Measurements from ENCODE around the gene MSI2.

GRCh38 chr17:57545731-57546342 lies 289.5 kb downstream of the MSI2 start:
- TF ChIP-seq CTCF (IDR thresholded peaks at IDR 0.05) (no peak), POLR2A (IDR thresholded peaks at IDR 0.05) (no peak)

All from thyroid gland (tissue), 4 donors.